Adrenal gland (tissue), 12 donors: ENCODE results near the gene ZNF425. TPM values are rescaled to one million over a fixed set of nuclear protein-coding genes. Genes with fewer than 3 reads are reported as not detected.

ENCODE experiments used
- DNase-seq, 7 donors: peaks; one replicate each; pipeline ENCODE4 v3.0.0-alpha.2; 2019 to 2020
- H3K27ac ChIP-seq, 5 donors: fragments of 200-600 bp; sonication (generic) in 4 of 5; 1 replicate in 3 of 5; 2 replicates in 2 of 5; pipeline versions ENCODE4 v1.5.1 to v1.8.0; 2016 to 2020; ENCODE audit warnings: mild to moderate bottlenecking in 1 of 5
- H3K27me3 ChIP-seq: fragments of 200-600 bp; 2 replicates; pipeline ENCODE4 v1.8.0; 2021
- H3K36me3 ChIP-seq, 2 donors: fragments of 200-600 bp; replicated peaks in 1 of 2; 1 replicate in 1 of 2; 2 replicates in 1 of 2; pipeline versions ENCODE4 v1.5.1 to v1.8.0; 2018 to 2022
- H3K4me1 ChIP-seq, 2 donors: fragments of 200-600 bp; replicated peaks in 1 of 2; 1 replicate in 1 of 2; 2 replicates in 1 of 2; pipeline versions ENCODE4 v1.5.1 to v1.8.0; 2018 to 2021
- H3K4me3 ChIP-seq, 4 donors: fragments of 200-600 bp; sonication (generic) in 3 of 4; one replicate each; pipeline ENCODE4 v1.5.1; 2016 to 2018
- H3K9me3 ChIP-seq, 3 donors: fragments of 200-600 bp; sonication (generic) in 1 of 3; replicated peaks in 1 of 3; 1 replicate in 2 of 3; 2 replicates in 1 of 3; pipeline versions ENCODE4 v1.5.1 to v1.8.0; 2016 to 2021
- POLR2A ChIP-seq, 2 donors: fragments of 450-650 bp; IDR thresholded peaks; one replicate each; pipeline ENCODE4 v1.6.1; 2017; ENCODE audit warnings: antibody characterized with exemption in 2 of 2, mild to moderate bottlenecking in 2 of 2, moderate library complexity in 1 of 2
- WGBS, 4 donors: extraction: QIAGEN DNeasy Blood & Tissue Kit in 2 of 4; methylation state at CpG; one replicate each; pipeline versions ENCODE4 v1.1.5 to v1.1.7; 2013 to 2017; 5-methylcytosine and 5-hydroxymethylcytosine counted together
- intact Hi-C, 2 donors: fragments of 100-400 bp; cut with DNase I; formaldehyde crosslinking; loops; one replicate each; pipeline versions ENCODE4 v1.14.1 to v1.15.0; 2022 to 2023
- polyA plus RNA-seq, 3 donors: library from polyadenylated mRNA; stranded (reverse); fragments of 200-250 nt in 2 of 3; fragments of 350-450 nt in 1 of 3; fragmentation: Illumina TruSeq in 1 of 3; extraction: RNeasy Lipid Tissue Mini Kit (QIAGEN cat#74804) in 1 of 3; gene quantifications; one replicate each; pipeline ENCODE4 v1.2.3, GENCODE V29; 2013 to 2014
- total RNA-seq, 9 donors: library from RNA; depleted of rRNA in 4 of 9; stranded (reverse); fragments of >200 nt in 4 of 9; fragments of 120-200 nt in 1 of 9; fragmentation: NEBNext Ultra II Directional in 1 of 9; extraction: Animal tissue kit (Norgen Biotek cat#: 25700) in 1 of 9; gene quantifications; one replicate each; pipeline versions ENCODE4 v1.1.0 to v1.2.4, GENCODE V29; 2013 to 2023
- TF ChIP-seq, protein P1 (sequence below), 6 experiments: fragments of 450-650 bp in 4 of 6; fragments of 200-600 bp in 2 of 6; sonication (generic) in 1 of 6; IDR thresholded peaks; 1 replicate in 5 of 6; 2 replicates in 1 of 6; pipeline versions ENCODE4 v1.5.1 to v1.8.0; 2016 to 2021; ENCODE audit warnings: antibody characterized with exemption in 6 of 6, mild to moderate bottlenecking in 2 of 6, moderate library complexity in 1 of 6
- donor health status: healthy with polysubstance abuse.
- donor health status: Bipolar disorder and iron deficiency.
- donor health status: DM: yes; HTN: yes; CAD: no.
- donor health status: DM: no; HTN: no; CAD: no.
- donor health status: DM: no; HTN: no; CAD: no.
- donor health status: DM: yes; HTN: yes; CAD: no.

Gene ZNF425
- total and polyA plus RNA-seq, 12 donors, result 0.36 to 3.1 (median 1.5) TPM

DNA sequence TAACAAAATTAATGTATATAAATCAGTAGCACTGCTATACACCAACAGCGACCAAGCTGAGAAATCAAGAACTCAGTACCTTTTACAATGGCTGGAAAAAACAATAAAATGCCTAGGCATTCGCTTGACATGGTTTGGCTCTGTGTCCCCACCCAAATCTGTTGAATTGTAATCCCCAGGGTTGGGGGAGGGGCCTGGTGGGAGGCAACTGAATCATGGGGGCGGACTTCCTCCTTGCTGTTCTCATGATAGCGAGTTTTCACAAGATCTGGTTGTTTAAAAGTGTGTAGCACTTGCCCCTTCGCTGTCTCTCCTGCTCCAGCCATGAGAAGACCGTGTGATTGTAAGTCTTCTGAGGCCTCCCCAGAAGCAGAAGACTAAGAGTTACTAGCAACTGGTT, 44.2 kb downstream of the ZNF425 start:
- DNase-seq, result no peak
- 93 to 97% (median 95%) methylated on average over 6 of the region's 6 CpGs for WGBS, 4 donors
- H3K4me1 ChIP-seq, result no peaks in the 10 kb centered on the region
- no peak for TF ChIP-seq POLR2A (IDR thresholded peaks at IDR 0.05)
- TF ChIP-seq, protein P1, sequence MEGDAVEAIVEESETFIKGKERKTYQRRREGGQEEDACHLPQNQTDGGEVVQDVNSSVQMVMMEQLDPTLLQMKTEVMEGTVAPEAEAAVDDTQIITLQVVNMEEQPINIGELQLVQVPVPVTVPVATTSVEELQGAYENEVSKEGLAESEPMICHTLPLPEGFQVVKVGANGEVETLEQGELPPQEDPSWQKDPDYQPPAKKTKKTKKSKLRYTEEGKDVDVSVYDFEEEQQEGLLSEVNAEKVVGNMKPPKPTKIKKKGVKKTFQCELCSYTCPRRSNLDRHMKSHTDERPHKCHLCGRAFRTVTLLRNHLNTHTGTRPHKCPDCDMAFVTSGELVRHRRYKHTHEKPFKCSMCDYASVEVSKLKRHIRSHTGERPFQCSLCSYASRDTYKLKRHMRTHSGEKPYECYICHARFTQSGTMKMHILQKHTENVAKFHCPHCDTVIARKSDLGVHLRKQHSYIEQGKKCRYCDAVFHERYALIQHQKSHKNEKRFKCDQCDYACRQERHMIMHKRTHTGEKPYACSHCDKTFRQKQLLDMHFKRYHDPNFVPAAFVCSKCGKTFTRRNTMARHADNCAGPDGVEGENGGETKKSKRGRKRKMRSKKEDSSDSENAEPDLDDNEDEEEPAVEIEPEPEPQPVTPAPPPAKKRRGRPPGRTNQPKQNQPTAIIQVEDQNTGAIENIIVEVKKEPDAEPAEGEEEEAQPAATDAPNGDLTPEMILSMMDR (IDR thresholded peaks at IDR 0.05), result no peak
- no peaks in the 10 kb centered on the region for H3K27me3 ChIP-seq
- H3K9me3 ChIP-seq, result no peaks in the 10 kb centered on the region
- H3K36me3 ChIP-seq, result no peaks in the 10 kb centered on the region
- intact Hi-C loops, result no loop called here
- H3K27ac ChIP-seq, result no peak overlapping the region
- no peak overlapping the region for H3K4me3 ChIP-seq

DNA sequence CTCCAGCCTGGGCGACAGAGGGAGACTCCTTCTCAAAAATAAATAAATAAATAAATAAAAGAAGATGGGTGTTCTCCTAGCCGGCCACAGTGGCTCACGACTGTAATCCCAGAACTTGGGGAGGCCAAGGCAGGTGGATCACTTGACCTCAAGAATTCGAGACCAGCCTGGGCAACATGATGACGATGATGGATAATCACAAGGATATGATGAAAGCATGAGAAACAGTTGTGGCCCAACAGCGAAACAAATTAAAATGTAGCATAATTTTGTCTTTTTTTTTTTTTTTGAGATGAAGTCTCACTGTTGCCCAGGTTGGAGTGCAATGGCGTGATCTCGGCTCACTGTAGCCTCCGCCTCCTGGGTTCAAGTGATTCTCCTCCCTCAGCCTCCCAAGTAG, 48.5 kb downstream of the ZNF425 start:
- intact Hi-C loops, result no loop called here
- Histone ChIP-seq H3K36me3 (peaks cover 0 to 4% of the 10 kb centered on the region in 2 donors), H3K27ac (no peak overlapping the region), H3K4me3 (no peak overlapping the region), H3K4me1 (no peaks in the 10 kb centered on the region), H3K9me3 (no peaks in the 10 kb centered on the region), H3K27me3 (no peaks in the 10 kb centered on the region)
- TF ChIP-seq POLR2A (IDR thresholded peaks at IDR 0.05), result no peak
- TF ChIP-seq, protein P1 (IDR thresholded peaks at IDR 0.05), result no peak
- 84 to 94% (median 87%) methylated on average over 9 of the region's 9 CpGs for WGBS, 4 donors
- no peak for DNase-seq

DNA sequence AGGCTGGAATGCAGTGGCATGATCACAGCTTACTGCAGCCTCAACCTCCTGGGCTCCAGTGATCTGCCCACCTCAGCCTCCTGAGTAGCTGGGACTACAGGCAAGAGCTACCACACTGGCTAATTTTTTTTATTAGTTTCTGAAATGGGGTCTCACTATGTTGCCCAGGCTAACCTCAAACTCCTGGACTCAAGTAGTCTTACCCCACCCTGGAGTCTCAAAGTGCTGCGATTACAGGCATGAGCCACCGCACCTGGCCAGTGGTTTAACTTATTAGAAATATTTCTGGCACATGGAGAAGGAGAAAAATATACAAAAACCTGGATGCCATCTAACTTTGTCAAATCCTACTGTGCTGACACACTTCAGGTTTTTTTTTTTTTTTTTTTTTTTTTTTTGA, 50.8 kb downstream of the ZNF425 start:
- H3K27me3 ChIP-seq, result no peaks in the 10 kb centered on the region
- no peaks in the 10 kb centered on the region for H3K4me1 ChIP-seq
- no peak overlapping the region for H3K27ac ChIP-seq
- WGBS, 4 donors, result 98 to 100% (median 99%) methylated on average over 2 of the region's 2 CpGs
- no peak overlapping the region for H3K4me3 ChIP-seq
- H3K36me3 ChIP-seq, result peaks cover 0 to 27% of the 10 kb centered on the region in 2 donors
- no peak for TF ChIP-seq POLR2A (IDR thresholded peaks at IDR 0.05)
- TF ChIP-seq, protein P1 (IDR thresholded peaks at IDR 0.05), result no peak
- intact Hi-C loops, result no loop called here
- H3K9me3 ChIP-seq, result no peaks in the 10 kb centered on the region
- no peak for DNase-seq

DNA sequence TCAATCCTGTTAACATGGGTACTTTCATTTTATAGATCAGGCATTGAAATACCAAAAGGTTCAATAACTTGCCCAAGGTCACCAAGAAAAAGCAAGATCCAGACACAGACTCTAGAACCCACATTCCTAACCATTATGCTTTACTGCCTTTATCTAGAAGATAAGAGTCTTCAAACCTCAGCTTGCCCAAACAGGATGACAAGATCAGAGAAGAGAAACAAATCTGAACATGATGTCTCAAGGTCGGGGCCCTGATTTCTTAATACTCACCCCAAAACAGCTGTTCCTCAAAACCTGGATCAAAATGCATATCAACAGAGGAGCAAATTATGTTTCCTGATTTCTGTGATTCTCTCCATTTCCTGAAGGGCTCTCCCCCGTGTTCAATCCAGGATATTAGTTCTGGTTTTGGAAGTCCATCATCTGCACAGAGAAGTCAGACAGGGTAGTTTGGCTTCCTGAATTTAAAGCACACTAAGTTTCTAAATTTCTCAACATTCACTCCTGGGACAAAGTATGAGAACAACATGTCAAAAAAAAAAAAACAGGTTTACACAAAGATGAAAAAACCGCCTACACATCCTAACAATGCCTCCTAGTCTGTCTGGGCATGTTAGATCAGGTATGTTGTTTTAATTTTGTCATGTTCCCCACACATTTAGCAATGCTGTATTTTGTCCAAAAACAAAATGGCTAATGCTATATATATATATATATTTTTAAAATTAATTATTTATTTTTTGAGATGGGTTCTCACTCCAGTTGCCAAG, 51.8 kb downstream of the ZNF425 start:
- Histone ChIP-seq H3K27me3 (no peaks in the 10 kb centered on the region), H3K27ac (no peak overlapping the region), H3K9me3 (no peaks in the 10 kb centered on the region), H3K4me1 (no peaks in the 10 kb centered on the region), H3K36me3 (peaks cover 0 to 32% of the 10 kb centered on the region in 2 donors), H3K4me3 (no peak overlapping the region)
- intact Hi-C loops, result no loop called here
- 78 to 91% (median 86%) methylated on average over 3 of the region's 3 CpGs for WGBS, 4 donors
- TF ChIP-seq, protein P1 (IDR thresholded peaks at IDR 0.05), result no peak
- no peak for TF ChIP-seq POLR2A (IDR thresholded peaks at IDR 0.05)
- DNase-seq, result no peak
